Aorta (tissue), 5 donors: ENCODE measurements around the gene TBPL2. TPM values are rescaled to one million over a fixed set of nuclear protein-coding genes. Genes with fewer than 3 reads are reported as not detected.

Experiments used
- ATAC-seq: fragments of 200-7000 bp; cut with Tn5 transposase; one replicate; pipeline ENCODE4 v1.9.1; 2022; ENCODE audit warnings: moderate library complexity; ENCODE audit not compliant: low FRiP score
- DNase-seq, 2 donors: peaks; one replicate each; pipeline ENCODE4 v3.0.0-alpha.2; 2020
- H3K27ac ChIP-seq, 2 donors: one replicate each; pipeline ENCODE4 v1.5.1; 2013; ENCODE audit warnings: low read length in 2 of 2, mild to moderate bottlenecking in 2 of 2, moderate library complexity in 2 of 2, control low read depth in 1 of 2, inconsistent platforms in 1 of 2, low read depth in 1 of 2
- H3K27me3 ChIP-seq, 2 donors: one replicate each; pipeline ENCODE4 v1.6.1; 2013; ENCODE audit warnings: control low read depth in 1 of 2, low read length in 1 of 2, mild to moderate bottlenecking in 1 of 2, moderate library complexity in 1 of 2; ENCODE audit not compliant: insufficient read depth in 2 of 2, control insufficient read depth in 1 of 2
- H3K36me3 ChIP-seq, 2 donors: one replicate each; pipeline ENCODE4 v1.6.1; 2013; ENCODE audit warnings: control low read depth in 1 of 2, low read length in 1 of 2, mild to moderate bottlenecking in 1 of 2; ENCODE audit not compliant: insufficient read depth in 2 of 2, control insufficient read depth in 1 of 2
- H3K4me1 ChIP-seq, 2 donors: one replicate each; pipeline ENCODE4 v1.6.1; 2013; ENCODE audit warnings: low read length in 2 of 2, control low read depth in 1 of 2, mild to moderate bottlenecking in 1 of 2, moderate library complexity in 1 of 2; ENCODE audit not compliant: insufficient read depth in 2 of 2, control insufficient read depth in 1 of 2
- H3K4me3 ChIP-seq, 2 donors: one replicate each; pipeline ENCODE4 v1.5.1; 2013; ENCODE audit warnings: low read length in 2 of 2, control low read depth in 1 of 2, mild to moderate bottlenecking in 1 of 2
- H3K9me3 ChIP-seq: one replicate; pipeline ENCODE4 v1.6.1; 2013; ENCODE audit warnings: mild to moderate bottlenecking, low read length; ENCODE audit not compliant: control insufficient read depth
- WGBS, 2 donors: extraction: QIAGEN DNeasy Blood & Tissue Kit; methylation state at CpG; one replicate each; pipeline ENCODE4 v1.1.7; 2013; 5-methylcytosine and 5-hydroxymethylcytosine counted together
- intact Hi-C, 2 donors: fragments of 100-400 bp; cut with DNase I; formaldehyde crosslinking; loops; one replicate each; pipeline versions ENCODE4 v1.14.2 to v1.15.0; 2022
- polyA plus RNA-seq, 2 donors: library from polyadenylated mRNA; stranded (reverse); fragments of 200-250 nt; gene quantifications; one replicate each; pipeline ENCODE4 v1.2.3, GENCODE V29; 2013
- total RNA-seq, 2 donors: library from RNA; stranded (reverse); fragmentation: NEBNext Ultra II Directional; extraction: Animal tissue kit (Norgen Biotek cat#: 25700); gene quantifications; one replicate each; pipeline ENCODE4 v1.2.1, GENCODE V29; 2021
- donor health status: healthy with polysubstance abuse.
- donor health status: Bipolar disorder and iron deficiency.
- donor health status: DM: no; HTN: no; CAD: no.
- donor health status: DM: no; HTN: no; CAD: no.
- donor health status: DM: yes; HTN: yes; CAD: no.

Gene TBPL2
- total and polyA plus RNA-seq, 4 donors, result not detected

DNA sequence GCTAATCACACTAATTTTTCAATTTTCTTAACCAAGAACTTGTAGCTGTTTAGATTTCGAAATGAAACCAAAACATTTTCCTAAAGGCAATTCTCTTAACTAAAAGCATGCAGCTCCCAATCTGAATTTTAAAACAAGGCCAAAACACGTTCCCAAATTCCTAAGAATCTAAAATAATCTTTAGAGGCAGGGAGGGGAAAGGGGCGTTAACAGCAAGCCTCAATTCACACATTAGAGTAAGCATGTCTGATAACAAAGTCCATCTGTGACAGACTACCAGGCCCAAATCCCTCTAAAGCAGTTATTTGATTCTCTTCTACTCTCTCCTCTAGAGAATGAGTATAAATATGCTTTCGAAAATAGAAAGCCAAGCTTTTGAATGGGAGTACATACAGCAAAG is 29.5 kb downstream of the TBPL2 start:
- H3K27ac ChIP-seq, result no peak overlapping the region
- WGBS, 2 donors, result 3 to 5% methylated on average over 4 of the region's 4 CpGs
- intact Hi-C loops, result loop anchor here (10.0 kb wide), 2 partner anchors 136 to 146 kb away; partner anchors contain the start of gene FBXO34 (in 1 of the 2)
- no peaks in the 10 kb centered on the region for H3K27me3 ChIP-seq
- peaks cover 0 to 3% of the 10 kb centered on the region in 2 donors for H3K36me3 ChIP-seq
- ATAC-seq (no peak), DNase-seq (no peak)
- H3K9me3 ChIP-seq, result no peaks in the 10 kb centered on the region
- H3K4me3 ChIP-seq, result peak overlapping the region; percentile 62 to 90
- H3K4me1 ChIP-seq, result peaks cover 2 to 6% of the 10 kb centered on the region in 2 donors

DNA sequence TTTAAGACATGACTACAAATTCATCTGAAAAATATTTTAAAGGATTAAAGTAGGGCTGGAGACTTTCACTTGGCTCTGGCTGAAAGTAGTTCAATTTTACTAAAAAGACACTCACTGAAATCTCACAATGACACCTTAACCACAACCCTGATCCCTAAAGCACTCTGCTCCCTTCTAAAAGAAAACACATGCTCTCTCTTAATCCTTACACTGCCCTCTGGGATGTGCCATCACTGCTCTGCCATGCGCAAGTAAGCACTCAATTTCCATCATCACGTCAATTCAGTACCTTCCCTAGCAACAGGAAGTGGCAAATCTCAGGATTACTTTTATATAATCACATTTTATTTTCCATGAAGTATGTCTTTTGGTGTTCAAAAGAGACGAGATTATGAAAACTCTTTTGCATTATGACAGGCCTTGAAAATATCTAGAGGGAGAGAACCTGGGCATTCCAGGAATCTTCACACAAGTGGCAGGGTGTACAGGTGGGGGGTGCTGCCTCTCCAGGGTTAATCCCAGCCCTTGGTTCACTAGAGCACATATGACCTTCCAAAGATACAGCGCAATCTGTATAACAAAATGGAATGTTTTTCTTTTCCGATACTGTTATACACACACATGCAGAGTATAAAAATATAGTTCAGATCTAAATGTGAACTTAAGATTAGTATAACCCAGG is 36.1 kb downstream of the TBPL2 start:
- Histone ChIP-seq H3K9me3 (no peaks in the 10 kb centered on the region), H3K27me3 (no peaks in the 10 kb centered on the region), H3K27ac (no peak overlapping the region), H3K4me1 (peaks cover under 1 to 3% of the 10 kb centered on the region in 2 donors), H3K36me3 (peaks cover 0 to 3% of the 10 kb centered on the region in 2 donors), H3K4me3 (no peak overlapping the region)
- intact Hi-C loops, result no loop called here
- ATAC-seq (no peak), DNase-seq (no peak)
- 44 to 53% methylated on average over 5 of the region's 5 CpGs for WGBS, 2 donors

DNA sequence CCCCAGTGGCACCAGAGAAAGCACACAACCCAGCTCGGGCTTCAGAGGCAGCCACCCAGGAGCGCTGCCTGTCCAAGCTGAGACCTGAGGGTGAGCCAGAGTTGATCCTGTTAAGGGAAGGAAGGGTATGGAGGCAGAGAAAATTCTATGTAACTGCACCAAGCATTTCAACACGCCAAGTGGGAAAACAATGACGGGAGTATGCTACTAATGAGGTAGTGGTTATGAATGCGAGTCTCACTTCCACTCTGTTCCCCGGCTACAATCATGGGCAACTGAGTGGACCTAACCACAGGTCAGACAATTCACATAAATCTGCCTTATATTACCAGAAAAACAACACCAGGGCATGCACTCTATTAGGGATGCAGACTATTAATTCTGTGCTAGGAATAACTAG is 38.7 kb downstream of the TBPL2 start:
- intact Hi-C loops, result no loop called here
- no peak overlapping the region for H3K4me3 ChIP-seq
- DNase-seq (no peak), ATAC-seq (no peak)
- no peaks in the 10 kb centered on the region for H3K36me3 ChIP-seq
- 83 to 87% methylated on average over 6 of the region's 6 CpGs for WGBS, 2 donors
- no peaks in the 10 kb centered on the region for H3K9me3 ChIP-seq
- no peak overlapping the region for H3K27ac ChIP-seq
- no peaks in the 10 kb centered on the region for H3K27me3 ChIP-seq
- H3K4me1 ChIP-seq, result peaks cover 0 to 3% of the 10 kb centered on the region in 2 donors

GRCh38 chr14:55399852-55400251 is 40.6 kb downstream of the TBPL2 start:
- DNase-seq, result no peak
- Histone ChIP-seq H3K4me1 (peaks cover 0 to 3% of the 10 kb centered on the region in 2 donors), H3K9me3 (no peaks in the 10 kb centered on the region), H3K36me3 (peaks cover 0 to 2% of the 10 kb centered on the region in 2 donors), H3K27me3 (no peaks in the 10 kb centered on the region), H3K4me3 (no peak overlapping the region), H3K27ac (peak overlapping the region; percentile 43 to 51)
- intact Hi-C loops, result loop anchor here in 1 of 2 donors (2.0 kb wide), 1 partner anchor 17 kb away; no protein-coding TSS in a partner anchor
- 40 to 43% methylated on average over 2 of the region's 2 CpGs for WGBS, 2 donors
- ATAC-seq, result no peak

GRCh38 chr14:55399183-55399582 is 41.2 kb downstream of the TBPL2 start:
- intact Hi-C loops, result loop anchor here in 1 of 2 donors (2.0 kb wide), 1 partner anchor 16 kb away; no protein-coding TSS in a partner anchor
- H3K9me3 ChIP-seq, result no peaks in the 10 kb centered on the region
- no peak overlapping the region for H3K4me3 ChIP-seq
- no peak overlapping the region for H3K27ac ChIP-seq
- H3K36me3 ChIP-seq, result peaks cover 0 to 2% of the 10 kb centered on the region in 2 donors
- 17 to 28% methylated on average over 1 of the region's 1 CpG for WGBS, 2 donors
- H3K27me3 ChIP-seq, result no peaks in the 10 kb centered on the region
- peaks cover 0 to 3% of the 10 kb centered on the region in 2 donors for H3K4me1 ChIP-seq
- ATAC-seq (no peak), DNase-seq (no peak)

- Histone ChIP-seq H3K27me3 (no peaks in the 10 kb centered on the region), H3K4me3 (no peak overlapping the region), H3K36me3 (peaks cover 0 to 2% of the 10 kb centered on the region in 2 donors), H3K9me3 (no peaks in the 10 kb centered on the region), H3K27ac (peak overlapping the region; percentile 51 to 89), H3K4me1 (peaks cover 0 to 3% of the 10 kb centered on the region in 2 donors)
- intact Hi-C loops, result loop anchor here (1.0 to 2.0 kb wide), 2 partner anchors 15 to 16 kb away; no protein-coding TSS in a partner anchor
- DNase-seq (no peak), ATAC-seq (peak; percentile 92)
- 16 to 28% methylated on average over 5 of the region's 5 CpGs for WGBS, 2 donors
Measured at GRCh38 chr14:55398679-55399078, 41.7 kb downstream of the TBPL2 start.

- Histone ChIP-seq H3K36me3 (no peaks in the 10 kb centered on the region), H3K4me1 (peaks cover 0 to 6% of the 10 kb centered on the region in 2 donors), H3K4me3 (no peak overlapping the region), H3K27ac (no peak overlapping the region), H3K27me3 (no peaks in the 10 kb centered on the region), H3K9me3 (no peaks in the 10 kb centered on the region)
- no peak for ATAC-seq
- 57 to 77% methylated on average over 4 of the region's 4 CpGs for WGBS, 2 donors
- intact Hi-C loops, result no loop called here
- no peak for DNase-seq
Measured at GRCh38 chr14:55389330-55389729, 51.1 kb downstream of the TBPL2 start.

DNA sequence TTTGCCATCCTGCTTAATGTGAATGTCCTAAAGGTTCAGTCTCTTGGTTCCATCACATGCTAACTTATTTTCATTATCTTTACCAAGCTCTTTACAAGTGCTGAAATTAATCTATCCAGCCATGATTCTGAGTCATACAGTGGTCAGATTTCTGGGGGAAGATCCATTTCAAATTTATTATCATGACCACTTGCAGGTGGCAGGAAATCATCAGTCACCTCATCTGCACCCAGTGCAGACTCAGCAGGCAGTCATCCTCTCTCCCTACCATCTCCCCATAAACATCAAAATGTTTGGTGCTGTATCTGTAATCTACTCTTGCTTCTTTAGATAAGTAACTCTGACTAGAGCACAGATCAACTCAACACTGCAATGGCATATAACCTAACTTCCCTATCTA is 52.3 kb downstream of the TBPL2 start:
- no peak overlapping the region for H3K27ac ChIP-seq
- ATAC-seq, result no peak
- intact Hi-C loops, result no loop called here
- no peak for DNase-seq
- H3K9me3 ChIP-seq, result no peaks in the 10 kb centered on the region
- H3K27me3 ChIP-seq, result no peaks in the 10 kb centered on the region
- H3K4me1 ChIP-seq, result peaks cover 4 to 7% of the 10 kb centered on the region in 2 donors
- no peak overlapping the region for H3K4me3 ChIP-seq
- H3K36me3 ChIP-seq, result no peaks in the 10 kb centered on the region

DNA sequence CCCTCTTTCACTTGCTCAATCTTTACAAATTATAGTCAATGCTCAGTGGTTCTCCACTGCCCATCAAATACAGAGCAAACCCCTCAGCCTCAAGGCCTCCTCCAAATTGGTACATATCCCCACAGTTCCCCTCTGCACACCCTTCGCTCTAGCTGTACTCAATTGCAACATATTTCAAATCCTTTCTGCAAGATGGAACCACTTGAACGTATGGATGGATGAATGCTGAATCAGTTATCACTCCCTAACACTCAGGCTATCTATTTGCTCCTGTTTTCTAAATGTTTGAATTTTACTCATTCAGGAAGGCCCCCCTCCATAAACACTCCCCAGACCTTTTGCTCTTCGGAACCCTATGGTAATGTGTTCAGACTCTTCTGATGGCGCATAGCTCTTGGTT is 53.3 kb downstream of the TBPL2 start:
- H3K4me1 ChIP-seq, result peaks cover 4 to 7% of the 10 kb centered on the region in 2 donors
- 97 to 98% methylated on average over 4 of the region's 4 CpGs for WGBS, 2 donors
- no peaks in the 10 kb centered on the region for H3K27me3 ChIP-seq
- intact Hi-C loops, result no loop called here
- no peak overlapping the region for H3K27ac ChIP-seq
- DNase-seq (no peak), ATAC-seq (no peak)
- H3K4me3 ChIP-seq, result no peak overlapping the region
- H3K36me3 ChIP-seq, result no peaks in the 10 kb centered on the region
- no peaks in the 10 kb centered on the region for H3K9me3 ChIP-seq
